Fibroblast of mammary gland (primary cell): ENCODE data around the gene PALLD.
"Not testable (repeated sequence)": the region's sequence is repeated elsewhere in the genome, so short reads cannot be mapped to it uniquely, and the experiment has no call there.

Source experiments
- DNase-seq: peaks from one replicate; pipeline ENCODE4 v3.0.0-alpha.2; 2010; ENCODE audit warnings: low read depth
- H3K4me3 ChIP-seq: 2 replicates; pipeline ENCODE4 v1.5.1; 2011; ENCODE audit warnings: low read depth, mild to moderate bottlenecking, low read length, moderate library complexity; ENCODE audit not compliant: control insufficient read depth
- TF ChIP-seq, protein P1 (sequence below): conservative IDR thresholded peaks from 2 replicates; pipeline ENCODE4 v1.5.1; 2011; ENCODE audit warnings: low read depth, low read length, inconsistent platforms; ENCODE audit not compliant: control insufficient read depth, insufficient read depth

The PALLD gene

GRCh38 chr4:168797194-168797593 is 300.3 kb downstream of the PALLD start:
- H3K4me3 ChIP-seq: no peak overlapping the region
- DNase-seq: peak; percentile 93
- TF ChIP-seq, protein P1, sequence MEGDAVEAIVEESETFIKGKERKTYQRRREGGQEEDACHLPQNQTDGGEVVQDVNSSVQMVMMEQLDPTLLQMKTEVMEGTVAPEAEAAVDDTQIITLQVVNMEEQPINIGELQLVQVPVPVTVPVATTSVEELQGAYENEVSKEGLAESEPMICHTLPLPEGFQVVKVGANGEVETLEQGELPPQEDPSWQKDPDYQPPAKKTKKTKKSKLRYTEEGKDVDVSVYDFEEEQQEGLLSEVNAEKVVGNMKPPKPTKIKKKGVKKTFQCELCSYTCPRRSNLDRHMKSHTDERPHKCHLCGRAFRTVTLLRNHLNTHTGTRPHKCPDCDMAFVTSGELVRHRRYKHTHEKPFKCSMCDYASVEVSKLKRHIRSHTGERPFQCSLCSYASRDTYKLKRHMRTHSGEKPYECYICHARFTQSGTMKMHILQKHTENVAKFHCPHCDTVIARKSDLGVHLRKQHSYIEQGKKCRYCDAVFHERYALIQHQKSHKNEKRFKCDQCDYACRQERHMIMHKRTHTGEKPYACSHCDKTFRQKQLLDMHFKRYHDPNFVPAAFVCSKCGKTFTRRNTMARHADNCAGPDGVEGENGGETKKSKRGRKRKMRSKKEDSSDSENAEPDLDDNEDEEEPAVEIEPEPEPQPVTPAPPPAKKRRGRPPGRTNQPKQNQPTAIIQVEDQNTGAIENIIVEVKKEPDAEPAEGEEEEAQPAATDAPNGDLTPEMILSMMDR: no peak

DNA sequence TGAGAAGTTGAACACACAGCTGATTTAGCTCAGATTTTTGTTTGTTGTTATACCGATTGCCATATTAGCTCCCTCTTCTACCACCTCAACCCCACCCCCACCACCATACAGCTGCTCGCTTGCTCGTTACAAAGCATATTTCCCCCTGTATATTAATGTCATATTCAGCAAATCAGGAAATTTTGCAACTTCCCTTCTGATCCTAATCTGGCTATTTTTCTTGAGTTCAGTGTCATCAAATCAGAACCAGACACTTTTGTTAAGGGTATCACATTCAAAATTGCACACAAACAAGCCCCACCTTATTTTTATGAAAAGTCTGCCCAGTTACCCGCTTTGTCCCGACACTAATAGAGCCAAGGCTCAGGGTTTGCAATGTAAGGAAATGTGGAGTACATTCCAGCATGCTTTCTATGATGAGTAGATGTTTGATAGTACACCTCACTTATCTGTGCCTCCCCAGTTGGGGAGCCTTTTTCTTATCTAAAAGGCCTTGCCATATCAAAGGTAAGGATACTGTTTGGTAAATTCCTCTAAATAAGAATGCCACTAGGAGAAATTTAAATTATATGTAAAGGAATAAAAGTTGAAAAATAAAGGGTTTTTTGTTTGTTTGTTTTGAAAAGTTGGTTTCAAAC is 301.0 kb downstream of the PALLD start:
- TF ChIP-seq, protein P1: no peak
- no peak overlapping the region for H3K4me3 ChIP-seq

GRCh38 chr4:168800926-168801325 is 304.1 kb downstream of the PALLD start:
- DNase-seq: no peak
- TF ChIP-seq, protein P1: no peak
- no peak overlapping the region for H3K4me3 ChIP-seq

More for the DNA sequence above, 301.0 kb downstream of the PALLD start:
- DNase-seq: no peak

GRCh38 chr4:168802222-168802621 is 305.4 kb downstream of the PALLD start:
- H3K4me3 ChIP-seq: no peak overlapping the region
- TF ChIP-seq, protein P1: no peak
- no peak for DNase-seq

- not testable (repeated sequence) for DNase-seq, H3K4me3 ChIP-seq
Measured at GRCh38 chr4:168803052-168803451, 306.2 kb downstream of the PALLD start.

DNA sequence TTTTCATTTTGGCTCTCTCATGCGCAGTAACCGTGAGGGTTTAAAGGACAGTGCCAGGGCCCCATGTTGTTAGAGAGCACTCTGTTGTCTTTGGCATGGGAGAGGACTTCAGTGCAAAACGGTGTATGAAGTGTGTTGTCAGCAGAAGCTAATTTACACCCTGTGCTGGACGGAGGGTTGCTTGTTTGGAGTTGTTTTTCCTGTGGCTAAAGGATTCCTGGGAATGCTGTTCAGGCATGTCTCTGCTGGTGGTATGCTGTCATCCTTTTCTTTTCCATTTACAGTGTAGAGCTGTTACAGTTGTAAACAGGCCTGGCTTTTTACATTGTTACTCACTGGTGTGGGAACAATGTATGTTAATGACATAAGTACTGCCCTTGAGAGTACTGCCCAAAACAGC is 306.9 kb downstream of the PALLD start:
- peak; percentile 72 for DNase-seq
- no peak overlapping the region for H3K4me3 ChIP-seq
- TF ChIP-seq, protein P1: no peak

- no peak for DNase-seq
- no peak overlapping the region for H3K4me3 ChIP-seq
- TF ChIP-seq, protein P1: no peak
Measured at GRCh38 chr4:168804146-168804545, 307.3 kb downstream of the PALLD start.
